Hematopoietic multipotent progenitor cell treated with erythropoietin and hydrocortisone succinate and interleukin-3 and kit ligand, for 6 days (in vitro differentiated cells): ENCODE data around the gene ANKRD44.

Source experiments
- DNase-seq: peaks from one replicate; pipeline ENCODE4 v3.0.0-alpha.2; 2015

The ANKRD44 gene

DNA sequence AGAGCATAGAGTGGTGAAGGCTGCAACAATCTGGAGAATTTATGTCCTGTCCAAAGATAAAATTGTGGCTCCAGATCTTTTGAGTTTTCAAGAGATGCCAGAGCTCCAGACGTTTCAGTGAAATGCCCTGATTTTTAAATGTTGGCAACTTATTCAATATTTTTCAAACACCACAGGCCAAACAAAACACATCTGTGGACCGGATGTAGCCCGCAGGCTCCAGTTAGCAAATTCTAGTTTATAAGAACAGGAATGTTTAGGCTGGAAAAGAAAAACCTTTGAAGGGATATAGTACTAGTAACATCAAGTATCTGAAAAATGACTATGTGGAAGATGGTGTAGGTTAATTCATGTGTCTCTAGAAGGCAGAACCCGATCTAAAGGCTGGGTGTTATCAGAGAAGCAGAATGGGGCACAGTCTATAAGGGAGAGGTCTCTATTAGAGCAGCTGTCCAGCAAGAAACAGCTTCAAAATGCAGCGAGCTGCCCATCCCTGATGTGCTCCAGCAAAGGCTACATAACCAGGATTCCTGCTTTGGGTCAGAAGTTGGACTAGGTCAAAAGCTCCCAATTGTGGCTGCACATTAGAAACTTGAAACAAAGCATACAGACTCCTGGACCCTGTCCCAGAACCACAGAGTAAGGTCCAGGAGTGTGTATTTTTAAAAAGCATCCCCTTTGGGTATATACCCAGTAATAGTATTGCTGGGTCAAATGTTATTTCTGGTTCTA lies 105.9 kb downstream of the ANKRD44 start:
- DNase-seq = peak; percentile 5

GRCh38 chr2:197201874-197202273 lies 108.7 kb downstream of the ANKRD44 start:
- no peak for DNase-seq

GRCh38 chr2:197200762-197201058 lies 109.9 kb downstream of the ANKRD44 start:
- peak; percentile 25 for DNase-seq

- peak; percentile 38 for DNase-seq
Measured at GRCh38 chr2:197200051-197200761, 110.4 kb downstream of the ANKRD44 start.

DNA sequence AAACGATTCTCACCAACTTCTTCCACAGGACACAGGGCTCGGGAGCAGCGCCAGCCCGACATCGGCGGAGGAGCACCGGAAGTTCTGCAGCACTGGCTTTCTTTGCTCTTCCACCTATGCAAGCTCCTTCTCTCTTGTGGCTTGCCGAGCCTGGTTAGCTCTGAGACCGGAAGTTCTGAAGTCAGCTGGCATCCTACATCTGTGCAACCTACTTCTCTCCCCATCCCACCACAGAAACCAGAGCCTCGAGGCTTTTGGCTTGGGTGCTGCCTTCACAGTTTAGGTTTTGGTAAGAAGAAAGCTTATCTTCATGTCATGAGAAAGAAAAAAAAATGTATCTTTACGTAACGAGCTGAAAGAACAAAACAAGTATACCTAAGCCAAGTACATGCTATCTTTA lies 111.7 kb downstream of the ANKRD44 start:
- DNase-seq = peak; percentile 94

- DNase-seq = peak; percentile 10
Measured at GRCh38 chr2:197197895-197198311, 112.7 kb downstream of the ANKRD44 start.

GRCh38 chr2:197196541-197197180 lies 113.9 kb downstream of the ANKRD44 start:
- DNase-seq = no peak

- no peak for DNase-seq
Measured at GRCh38 chr2:197195518-197195917, 115.1 kb downstream of the ANKRD44 start.

DNA sequence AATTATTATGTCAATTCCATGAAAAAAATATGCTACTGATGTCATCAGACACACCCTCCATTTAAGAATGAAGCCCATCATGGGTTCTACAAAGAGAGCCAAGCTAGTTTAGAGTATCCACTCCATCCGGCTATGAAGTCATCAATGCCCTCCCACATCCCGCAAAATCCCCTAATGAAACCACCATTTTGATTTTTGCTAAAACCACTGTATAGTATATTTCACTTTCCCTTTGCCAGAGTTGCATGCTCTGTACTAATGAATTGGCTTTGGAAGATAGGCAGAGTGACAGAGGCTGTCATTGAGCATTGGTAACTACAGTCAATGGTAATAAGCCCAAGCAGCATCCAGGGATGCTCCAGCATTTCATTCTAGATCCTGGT lies 118.6 kb downstream of the ANKRD44 start:
- no peak for DNase-seq

DNA sequence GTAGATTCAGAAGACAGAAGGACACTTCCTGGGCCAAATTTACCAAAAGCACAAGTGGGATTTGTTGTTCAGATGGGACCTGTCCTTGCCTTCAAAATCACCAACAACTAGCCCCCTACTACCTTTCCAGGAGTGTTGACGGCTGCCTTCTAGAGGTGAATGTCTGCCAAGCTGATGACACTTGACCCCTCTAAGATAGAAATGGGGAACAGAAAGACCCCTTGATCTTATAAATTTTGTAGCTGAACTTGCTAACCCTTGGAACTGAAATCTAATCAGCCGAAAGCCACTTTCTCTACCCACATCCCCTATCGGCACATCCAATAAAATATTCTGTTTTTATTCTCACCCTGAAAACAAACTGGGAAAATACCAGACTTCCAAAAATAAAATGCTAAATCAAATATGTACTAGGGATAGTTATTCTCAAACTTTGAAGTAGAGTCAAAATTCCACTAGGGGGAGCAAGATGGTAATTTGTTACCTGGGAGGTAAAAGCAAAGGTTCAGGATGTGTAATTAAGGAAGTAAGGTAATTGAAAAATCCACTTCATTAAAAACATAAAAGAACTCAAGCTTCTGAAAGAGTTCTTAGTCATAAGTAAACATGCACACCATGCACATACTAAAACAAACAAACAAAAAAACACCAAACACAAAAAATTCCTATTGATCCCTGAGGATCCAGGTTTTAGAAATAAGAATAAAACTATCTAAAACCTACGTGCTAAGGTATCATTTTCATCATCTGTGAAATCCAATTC lies 119.2 kb downstream of the ANKRD44 start:
- peak; percentile 85 for DNase-seq

DNA sequence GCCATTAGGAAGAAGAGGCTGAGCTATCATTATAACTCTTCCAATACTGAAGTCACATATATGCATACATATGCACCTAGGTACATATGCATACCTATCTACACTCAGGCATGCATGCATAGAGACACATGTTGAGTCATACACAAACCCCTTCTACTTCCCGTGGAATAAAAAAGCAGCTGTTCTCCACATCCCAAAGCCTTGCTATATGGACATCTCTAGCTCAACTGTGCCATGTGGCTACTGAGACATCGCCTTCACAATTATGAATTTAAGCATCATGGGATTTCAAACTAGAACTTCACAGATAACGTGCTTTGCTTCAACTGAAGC lies 120.5 kb downstream of the ANKRD44 start:
- DNase-seq = no peak

DNA sequence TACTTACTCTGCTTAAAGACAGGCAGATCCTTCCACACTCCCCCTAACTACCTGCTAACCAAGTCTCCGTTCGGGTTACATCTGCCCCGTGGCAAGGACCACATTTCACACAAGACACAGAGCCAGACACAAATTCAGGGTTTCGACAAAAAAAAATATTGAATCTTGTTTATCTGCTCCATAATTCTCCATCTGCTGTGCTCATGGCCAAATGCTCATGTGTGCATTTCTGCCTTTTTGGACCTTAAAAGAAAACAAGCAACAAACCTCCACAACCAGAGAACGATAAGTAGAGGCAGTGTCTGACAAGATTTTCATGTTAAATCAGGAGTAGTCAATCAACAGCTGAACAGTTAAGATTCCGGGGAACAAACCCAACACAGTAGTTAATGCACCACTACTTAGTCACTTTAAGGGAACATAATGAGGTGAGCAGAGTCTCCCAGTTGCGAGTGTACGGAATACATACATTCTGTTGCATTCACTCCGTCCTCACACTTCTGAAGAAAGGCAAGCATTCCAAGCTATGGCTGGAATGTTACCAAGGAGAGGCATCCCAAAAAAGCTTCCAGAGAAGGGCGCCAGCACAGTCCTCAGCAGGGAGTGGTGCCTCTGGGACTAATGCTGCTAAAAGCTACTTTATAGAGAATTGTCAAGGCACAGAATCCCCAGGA lies 121.0 kb downstream of the ANKRD44 start:
- no peak for DNase-seq

DNA sequence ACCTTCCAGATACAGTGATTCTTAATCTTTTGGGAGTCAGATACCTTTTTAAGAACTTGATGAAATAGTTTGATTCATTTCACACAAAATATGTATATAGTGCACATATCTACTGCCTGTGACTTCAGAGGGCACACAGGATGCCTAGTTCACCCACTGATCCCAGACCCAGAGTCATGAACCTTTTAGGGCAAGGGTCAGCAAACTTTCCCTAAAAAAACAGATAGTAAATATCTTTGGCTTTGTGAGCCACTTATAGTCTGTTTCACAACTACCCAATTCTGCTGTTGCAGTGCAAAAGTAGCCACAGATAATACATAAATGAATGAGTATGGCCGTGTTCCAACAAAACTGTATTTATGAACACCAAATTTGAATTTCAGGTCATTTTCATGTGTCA lies 124.9 kb downstream of the ANKRD44 start:
- no peak for DNase-seq

DNA sequence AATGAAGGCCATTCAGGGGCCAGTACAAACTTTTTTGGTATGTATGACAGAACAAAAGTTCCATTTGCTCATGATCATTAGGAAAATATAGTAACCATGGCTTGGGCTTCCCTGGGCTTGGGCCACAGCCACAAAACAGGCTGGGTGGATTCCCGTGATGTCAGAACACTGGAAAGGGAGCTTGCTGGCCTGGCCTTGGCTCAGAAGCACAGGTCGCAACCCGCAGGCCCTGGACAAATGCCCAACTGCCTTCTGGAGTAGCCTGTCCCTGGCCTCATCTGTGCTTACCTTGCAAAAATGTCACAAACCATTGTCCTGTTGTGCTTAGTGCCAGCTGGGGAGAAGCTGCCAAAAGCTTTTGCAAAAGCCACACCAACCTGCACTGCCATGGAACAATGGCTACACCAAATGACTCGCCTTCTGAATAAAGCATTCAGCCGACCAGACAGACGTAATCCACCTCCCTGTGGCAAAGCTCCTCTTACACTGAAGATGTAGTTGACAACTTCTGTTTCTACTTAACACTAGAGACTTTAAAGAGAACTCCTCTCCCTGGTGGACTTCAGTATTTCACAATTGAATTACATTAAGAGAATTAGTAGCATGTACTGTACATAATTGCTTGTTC lies 125.5 kb downstream of the ANKRD44 start:
- no peak for DNase-seq

DNA sequence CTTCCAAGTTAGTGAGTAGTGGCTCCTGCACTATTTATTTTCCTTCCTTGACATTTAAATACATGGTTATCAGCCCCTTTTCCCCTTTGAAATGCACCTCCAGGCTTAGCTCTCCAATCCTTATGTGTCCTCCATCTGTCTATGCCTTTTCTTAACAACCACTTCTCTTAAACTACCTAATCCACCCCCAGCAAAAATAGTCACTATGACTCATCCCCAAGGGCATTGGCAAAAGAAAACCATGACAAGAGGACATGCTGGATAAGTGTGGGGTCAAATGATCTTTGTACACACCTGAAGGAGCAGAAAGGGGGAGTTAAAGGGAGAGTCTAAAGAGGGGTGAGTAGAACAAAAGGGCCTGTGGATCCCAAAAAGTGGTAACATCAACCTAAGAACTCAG lies 127.2 kb downstream of the ANKRD44 start:
- DNase-seq = no peak

DNA sequence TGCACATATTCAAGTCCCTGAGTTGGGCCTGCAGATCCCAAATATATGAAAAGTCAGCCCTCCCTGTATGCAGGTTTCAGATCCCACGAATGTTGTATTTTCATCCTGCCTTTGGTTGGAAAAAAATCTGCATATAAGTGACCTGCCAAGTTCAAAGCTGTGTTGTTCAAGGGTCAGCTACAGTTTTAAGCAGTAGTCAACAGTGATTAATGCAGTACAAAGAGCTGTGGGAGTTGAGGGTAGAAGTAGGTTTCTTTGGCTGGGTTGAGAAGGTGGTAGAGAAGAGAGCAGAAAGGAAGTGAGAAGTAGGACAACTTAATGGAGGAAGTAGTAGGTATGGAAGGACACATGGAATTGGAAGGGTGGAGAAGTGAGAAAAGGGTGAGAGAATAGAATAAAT lies 127.9 kb downstream of the ANKRD44 start:
- DNase-seq = no peak

GRCh38 chr2:197181491-197181890 lies 129.1 kb downstream of the ANKRD44 start:
- DNase-seq = no peak

- no peak for DNase-seq
Measured at GRCh38 chr2:197179744-197180498, 130.7 kb downstream of the ANKRD44 start.

- DNase-seq = no peak
Measured at GRCh38 chr2:197176522-197176921, 134.1 kb downstream of the ANKRD44 start.

DNA sequence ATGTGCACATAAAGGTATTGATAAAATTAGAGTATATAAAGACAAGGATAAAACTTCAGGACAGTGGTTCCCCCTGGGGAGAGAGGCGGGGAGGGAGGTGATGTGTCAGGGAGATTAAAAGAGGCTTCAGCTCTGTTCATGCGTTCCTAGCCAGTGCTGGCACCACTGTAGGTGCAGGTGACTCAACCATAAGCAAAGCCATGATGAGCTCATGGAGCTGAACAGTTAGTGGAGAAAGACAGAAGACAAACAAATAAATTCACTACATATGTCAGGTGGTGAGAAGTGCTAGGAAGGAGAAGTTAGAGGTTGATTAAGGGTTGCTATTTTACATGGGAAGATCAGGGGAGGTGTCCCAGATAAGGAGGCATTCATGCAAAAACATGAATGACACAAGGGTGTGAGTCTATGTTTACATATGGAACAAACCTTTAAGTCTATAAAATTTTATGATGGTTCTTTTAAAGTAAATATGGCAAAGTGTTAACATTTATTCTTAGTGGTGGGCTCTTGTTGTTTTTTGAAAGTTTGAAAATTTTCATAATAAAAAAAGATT lies 136.0 kb downstream of the ANKRD44 start:
- DNase-seq = peak; percentile 11

GRCh38 chr2:197171582-197171981 lies 139.0 kb downstream of the ANKRD44 start:
- DNase-seq = no peak
